Kidney (tissue), 14 donors: Measurements from ENCODE around the gene SORCS2. TPM values are rescaled to one million over a fixed set of nuclear protein-coding genes. Genes with fewer than 3 reads are reported as not detected.

Experiments
- DNase-seq, 5 donors: peaks; one replicate each; pipeline ENCODE4 v3.0.0-alpha.2; 2013 to 2020
- FAIRE-seq: peaks from 2 replicates; lab custom pipeline; 2012; peaks lifted over from hg19 to GRCh38; lab: Jason Lieb, UNC
- H3K27ac ChIP-seq, 2 donors: one replicate each; pipeline ENCODE4 v1.7.0; 2013; ENCODE audit warnings: low read depth in 2 of 2, low read length in 2 of 2, inconsistent platforms in 1 of 2
- H3K27me3 ChIP-seq: one replicate; pipeline ENCODE4 v1.7.1; 2013; ENCODE audit warnings: low read length, inconsistent platforms; ENCODE audit not compliant: control insufficient read depth, insufficient read depth
- H3K36me3 ChIP-seq, 3 donors: one replicate each; pipeline versions ENCODE4 v1.7.0 to v1.7.1; 2013; ENCODE audit warnings: low read length in 3 of 3, control low read depth in 1 of 3, inconsistent platforms in 1 of 3; ENCODE audit not compliant: insufficient read depth in 3 of 3, control insufficient read depth in 2 of 3
- H3K4me1 ChIP-seq, 3 donors: one replicate each; pipeline versions ENCODE4 v1.7.0 to v1.7.1; 2013; ENCODE audit warnings: low read length in 3 of 3, inconsistent platforms in 1 of 3, low read depth in 1 of 3; ENCODE audit not compliant: control insufficient read depth in 2 of 3, insufficient read depth in 2 of 3
- H3K4me3 ChIP-seq, 3 donors: one replicate each; pipeline versions ENCODE4 v1.7.0 to v1.8.1; 2013; ENCODE audit warnings: low read length in 3 of 3, control low read depth in 1 of 3, inconsistent platforms in 1 of 3
- H3K9ac ChIP-seq, 3 donors: one replicate each; pipeline versions ENCODE4 v1.7.0 to v1.7.1; 2013; ENCODE audit warnings: low read length in 3 of 3, control low read depth in 1 of 3, inconsistent platforms in 1 of 3
- H3K9me3 ChIP-seq, 3 donors: one replicate each; pipeline versions ENCODE4 v1.7.0 to v1.7.1; 2013; ENCODE audit warnings: low read length in 3 of 3, control low read depth in 1 of 3, inconsistent platforms in 1 of 3; ENCODE audit not compliant: control insufficient read depth in 2 of 3, insufficient read depth in 1 of 3
- intact Hi-C: fragments of 100-400 bp; cut with DNase I; formaldehyde crosslinking; loops from one replicate; pipeline ENCODE4 v1.11.1; 2022
- polyA plus RNA-seq: library from polyadenylated mRNA; stranded (reverse); fragments of 350-450 nt; fragmentation: Illumina TruSeq; extraction: RNeasy Lipid Tissue Mini Kit (QIAGEN cat#74804); gene quantifications from one replicate; pipeline ENCODE4 v1.2.3, GENCODE V29; 2014; ENCODE audit warnings: low read depth, low replicate concordance; ENCODE audit not compliant: insufficient read depth
- total RNA-seq: library from RNA; stranded (reverse); fragmentation: NEBNext Ultra II Directional; extraction: Animal tissue kit (Norgen Biotek cat#: 25700); gene quantifications from one replicate; pipeline ENCODE4 v1.2.1, GENCODE V29; 2021
- TF ChIP-seq, protein P1 (sequence below): IDR thresholded peaks from 3 replicates; pipeline ENCODE4 v1.5.1; 2012; ENCODE audit warnings: mild to moderate bottlenecking, moderate library complexity, borderline replicate concordance; ENCODE audit not compliant: insufficient read depth; ENCODE audit errors: extremely low read depth
- donor health status: control.
- donor health status: control.
- donor health status: control.
- donor health status: control.
- donor health status: control.
- donor health status: DM: yes; HTN: yes; CAD: no.
- donor health status: Normal renal cell carcinoma (clear cell type).

The SORCS2 gene
- total and polyA plus RNA-seq, 2 donors from 2014 or later = 6.1 to 9.1 TPM

DNA sequence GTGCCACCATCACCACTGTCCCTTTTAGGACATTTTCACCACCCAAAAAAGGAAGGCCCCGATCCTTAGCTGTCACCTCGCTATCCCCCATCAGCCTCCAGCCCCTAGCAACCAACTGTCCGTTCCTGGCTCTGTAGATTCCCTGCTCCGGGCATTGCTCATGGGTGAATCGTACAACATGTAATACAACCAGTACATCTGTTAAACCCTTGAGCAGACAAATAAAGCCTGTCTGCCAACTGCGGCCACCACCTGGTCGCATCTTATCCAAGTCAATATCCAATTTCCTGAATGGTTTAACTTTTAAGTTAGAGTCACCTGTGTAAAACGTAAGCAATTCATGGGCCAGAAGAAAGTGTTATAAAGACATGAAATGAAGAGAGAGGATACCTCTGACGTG is 495.5 kb downstream of the SORCS2 start:
- intact Hi-C loops = no loop called here
- TF ChIP-seq, protein P1, sequence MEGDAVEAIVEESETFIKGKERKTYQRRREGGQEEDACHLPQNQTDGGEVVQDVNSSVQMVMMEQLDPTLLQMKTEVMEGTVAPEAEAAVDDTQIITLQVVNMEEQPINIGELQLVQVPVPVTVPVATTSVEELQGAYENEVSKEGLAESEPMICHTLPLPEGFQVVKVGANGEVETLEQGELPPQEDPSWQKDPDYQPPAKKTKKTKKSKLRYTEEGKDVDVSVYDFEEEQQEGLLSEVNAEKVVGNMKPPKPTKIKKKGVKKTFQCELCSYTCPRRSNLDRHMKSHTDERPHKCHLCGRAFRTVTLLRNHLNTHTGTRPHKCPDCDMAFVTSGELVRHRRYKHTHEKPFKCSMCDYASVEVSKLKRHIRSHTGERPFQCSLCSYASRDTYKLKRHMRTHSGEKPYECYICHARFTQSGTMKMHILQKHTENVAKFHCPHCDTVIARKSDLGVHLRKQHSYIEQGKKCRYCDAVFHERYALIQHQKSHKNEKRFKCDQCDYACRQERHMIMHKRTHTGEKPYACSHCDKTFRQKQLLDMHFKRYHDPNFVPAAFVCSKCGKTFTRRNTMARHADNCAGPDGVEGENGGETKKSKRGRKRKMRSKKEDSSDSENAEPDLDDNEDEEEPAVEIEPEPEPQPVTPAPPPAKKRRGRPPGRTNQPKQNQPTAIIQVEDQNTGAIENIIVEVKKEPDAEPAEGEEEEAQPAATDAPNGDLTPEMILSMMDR = no peak
- Histone ChIP-seq H3K4me3 (no peak overlapping the region), H3K36me3 (peaks cover 0 to 2% (median 0%) of the 10 kb centered on the region in 3 donors), H3K27ac (no peak overlapping the region), H3K9ac (no peak overlapping the region), H3K9me3 (peaks cover 0 to 8% (median 2%) of the 10 kb centered on the region in 3 donors), H3K4me1 (no peaks in the 10 kb centered on the region), H3K27me3 (no peaks in the 10 kb centered on the region)
- DNase-seq = peak in 1 of 5 donors; percentile 35
- no peak for FAIRE-seq

DNA sequence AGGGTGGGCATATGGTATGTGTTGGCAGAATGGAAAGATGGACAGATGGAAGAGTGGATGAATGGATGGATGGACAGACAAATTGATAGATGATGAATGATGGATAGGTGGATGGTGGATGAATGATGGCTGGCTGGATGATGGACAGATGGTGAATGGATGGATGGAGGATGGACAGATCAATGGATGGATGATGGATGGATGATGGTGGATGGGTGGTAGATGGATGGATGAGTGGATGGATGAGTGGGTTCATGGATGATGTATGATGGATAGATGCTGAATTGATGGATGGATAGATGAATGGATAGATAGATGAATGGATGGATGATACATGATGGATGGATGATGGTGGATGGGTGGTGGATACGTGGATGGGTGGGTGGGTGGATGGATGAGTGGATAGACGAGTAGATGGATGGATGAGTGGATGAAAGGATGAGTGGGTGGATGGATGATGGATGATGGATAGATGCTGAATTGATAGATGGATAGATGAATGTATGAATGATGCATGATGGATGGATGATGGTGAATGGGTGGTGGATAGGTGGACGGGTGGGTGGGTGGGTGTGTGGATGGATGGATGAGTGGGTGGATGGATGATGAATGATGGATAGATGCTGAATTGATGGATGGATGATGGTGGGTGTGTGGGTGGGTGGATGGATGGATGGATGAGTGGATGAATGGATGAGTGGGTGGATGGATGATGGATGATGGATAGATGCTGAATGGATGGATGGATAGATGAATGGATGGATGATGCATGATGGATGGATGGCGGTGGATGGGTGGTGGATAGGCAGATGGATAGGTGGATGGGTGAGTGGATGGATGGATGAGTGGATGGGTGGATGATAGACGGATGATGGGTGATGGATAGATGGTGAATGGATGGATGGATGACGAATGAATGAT is 497.7 kb downstream of the SORCS2 start:
- peaks cover 0 to 2% (median 0%) of the 10 kb centered on the region in 3 donors for H3K36me3 ChIP-seq
- peaks cover 0 to 2% (median 0%) of the 10 kb centered on the region in 3 donors for H3K9me3 ChIP-seq
- H3K27ac ChIP-seq = no peak overlapping the region
- DNase-seq (no peak), FAIRE-seq (no peak)
- H3K4me1 ChIP-seq = no peaks in the 10 kb centered on the region
- intact Hi-C loops = no loop called here
- TF ChIP-seq, protein P1 = no peak
- H3K4me3 ChIP-seq = no peak overlapping the region
- no peaks in the 10 kb centered on the region for H3K27me3 ChIP-seq
- no peak overlapping the region for H3K9ac ChIP-seq

DNA sequence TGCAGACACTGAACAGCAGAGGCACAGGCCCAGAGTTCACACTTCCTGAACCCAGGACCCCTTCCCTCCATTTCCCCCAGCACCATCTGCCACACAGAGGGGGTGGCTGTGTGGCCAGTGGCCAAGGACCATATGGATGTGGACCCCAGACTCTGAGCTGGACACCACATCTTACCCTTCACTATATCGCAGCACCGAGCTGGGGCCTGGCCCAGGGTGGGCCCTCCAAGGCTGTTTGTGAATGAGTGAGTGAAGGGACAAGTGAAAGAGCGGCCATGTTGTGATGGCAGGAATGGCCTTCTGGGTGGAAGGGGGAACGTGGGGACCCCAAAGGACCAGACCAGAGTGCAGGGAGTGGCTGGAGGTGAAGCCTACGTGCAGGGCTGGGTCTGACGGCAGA is 498.7 kb downstream of the SORCS2 start:
- Histone ChIP-seq H3K36me3 (peaks cover 0 to 2% (median 0%) of the 10 kb centered on the region in 3 donors), H3K27ac (no peak overlapping the region), H3K27me3 (no peaks in the 10 kb centered on the region), H3K9me3 (peaks cover 0 to 2% (median 0%) of the 10 kb centered on the region in 3 donors), H3K9ac (no peak overlapping the region), H3K4me3 (no peak overlapping the region), H3K4me1 (no peaks in the 10 kb centered on the region)
- FAIRE-seq (no peak), DNase-seq (no peak)
- intact Hi-C loops = no loop called here
- TF ChIP-seq, protein P1 = no peak
